PC-3 (cell line): Measurements from ENCODE around the gene QRICH1. TPM values are rescaled to one million over a fixed set of nuclear protein-coding genes. Genes with fewer than 3 reads are reported as not detected.

Source experiments
- ATAC-seq: fragments of 200-7000 bp; cut with Tn5 transposase; 2 replicates; pipeline ENCODE4 v1.9.1; 2020; ENCODE audit warnings: mild to moderate bottlenecking, moderate library complexity
- BruUV-seq: library from RNA; stranded (reverse); fragments of 400-500 nt; replicated peaks from 2 replicates; lab custom pipeline; 2021; lab: Mats Ljungman, UMichigan
- CTCF ChIA-PET: fragments of 300-600 bp; sonication (Branson Sonifier 250); formaldehyde crosslinking; loops from one replicate; lab custom pipeline; 2022; ENCODE audit warnings: antibody characterized with exemption; lab: Charles Lee
- POLR2A ChIA-PET: fragments of 300-600 bp; sonication (Branson Sonifier 250); formaldehyde crosslinking; loops from one replicate; lab custom pipeline; 2022; ENCODE audit warnings: antibody characterized with exemption; ENCODE audit not compliant: unreplicated experiment; lab: Charles Lee
- DNase-seq: peaks from one replicate; pipeline ENCODE4 v3.0.0-alpha.2; 2015
- H2AFZ ChIP-seq: fragments of 300-600 bp; sonication (generic); 2 replicates; pipeline ENCODE4 v1.6.0; 2016; ENCODE audit warnings: antibody characterized with exemption, low read length
- H3F3A ChIP-seq: fragments of 300-600 bp; sonication (generic); one replicate; pipeline ENCODE4 v1.6.0; 2017; ENCODE audit warnings: antibody characterized with exemption, low read length, control low read depth, mild to moderate bottlenecking; ENCODE audit not compliant: unreplicated experiment
- H3K27ac ChIP-seq: fragments of 300-600 bp; sonication (generic); 2 replicates; pipeline ENCODE4 v1.5.1; 2016; ENCODE audit warnings: mild to moderate bottlenecking, low read length
- H3K27me3 ChIP-seq: fragments of 300-600 bp; sonication (generic); 2 replicates; pipeline ENCODE4 v1.6.1; 2016; ENCODE audit warnings: low read length, mixed read lengths
- H3K36me3 ChIP-seq: fragments of 300-600 bp; sonication (generic); 2 replicates; pipeline ENCODE4 v1.6.1; 2016; ENCODE audit warnings: low read depth, mixed run types, low read length, mixed read lengths
- H3K4me1 ChIP-seq: fragments of 300-600 bp; sonication (generic); 2 replicates; pipeline ENCODE4 v1.5.1; 2016; ENCODE audit warnings: low read length; ENCODE audit not compliant: insufficient read depth
- H3K4me2 ChIP-seq: fragments of 300-600 bp; sonication (generic); 2 replicates; pipeline ENCODE4 v1.6.0; 2016; ENCODE audit warnings: low read length
- H3K4me3 ChIP-seq: fragments of 300-600 bp; sonication (generic); 2 replicates; pipeline ENCODE4 v1.5.1; 2016; ENCODE audit warnings: mild to moderate bottlenecking, low read length, mixed read lengths
- H3K79me2 ChIP-seq: fragments of 300-600 bp; sonication (generic); 2 replicates; pipeline ENCODE4 v1.6.1; 2017; ENCODE audit warnings: low read length, mixed read lengths
- H3K9ac ChIP-seq: fragments of 300-600 bp; sonication (generic); 2 replicates; pipeline ENCODE4 v1.6.0; 2016; ENCODE audit warnings: mild to moderate bottlenecking, low read length
- H3K9me2 ChIP-seq: fragments of 300-600 bp; sonication (generic); replicated peaks from 2 replicates; pipeline ENCODE4 v1.6.1; 2016; ENCODE audit warnings: mixed run types, low read length, mixed read lengths
- H3K9me3 ChIP-seq: fragments of 300-600 bp; sonication (generic); 2 replicates; pipeline ENCODE4 v1.6.1; 2016; ENCODE audit warnings: low read length, mixed read lengths
- H4K20me1 ChIP-seq: fragments of 300-600 bp; sonication (generic); 2 replicates; pipeline ENCODE4 v1.6.1; 2016; ENCODE audit warnings: low read length, mixed read lengths
- CTCF ChIP-seq: fragments of 300-600 bp; sonication (generic); conservative IDR thresholded peaks from 2 replicates; pipeline ENCODE4 v1.5.1; 2017; ENCODE audit warnings: antibody characterized with exemption, low read depth, mild to moderate bottlenecking, low read length
- EZH2 ChIP-seq: fragments of 300-600 bp; sonication (generic); IDR thresholded peaks from one replicate; pipeline ENCODE4 v1.6.1; 2017; ENCODE audit warnings: antibody characterized with exemption, mild to moderate bottlenecking, low read length; ENCODE audit not compliant: unreplicated experiment
- EZH2phosphoT487 ChIP-seq: fragments of 300-600 bp; sonication (generic); IDR thresholded peaks from 2 replicates; pipeline ENCODE4 v1.6.1; 2018; ENCODE audit warnings: mild to moderate bottlenecking, antibody characterized with exemption, low read length, borderline replicate concordance
- intact Hi-C: fragments of 100-400 bp; cut with micrococcal nuclease; formaldehyde crosslinking; loops from 2 replicates; pipeline ENCODE4 v1.9.0; 2023
- total RNA-seq: library from RNA; depleted of rRNA; stranded (reverse); fragments of >200 nt; gene quantifications from 2 replicates; pipeline ENCODE4 v1.2.3, GENCODE V29; 2014

QRICH1 gene
- total RNA-seq, 1 experiment from 2014 or later, result 90.2 TPM

GRCh38 chr3:48999085-48999858 is 94.6 kb downstream of the QRICH1 start:
- ChIA-PET CTCF (no interaction called here), POLR2A (interaction anchor here (0.5 kb wide), 1 partner anchor 410 kb away, joined by 3 read pairs; no protein-coding TSS in a partner anchor)
- Histone ChIP-seq H3K27ac (no peak overlapping the region), H4K20me1 (no peaks in the 10 kb centered on the region), H3K4me3 (no peak overlapping the region), H3K4me2 (no peak overlapping the region), H2AFZ (no peak overlapping the region), H3K9ac (no peak overlapping the region), H3K79me2 (peaks cover 7% of the 10 kb centered on the region; the same call in 1 of the 2 replicates), H3F3A (no peaks in the 10 kb centered on the region), H3K4me1 (no peaks in the 10 kb centered on the region), H3K36me3 (no peaks in the 10 kb centered on the region), H3K27me3 (no peaks in the 10 kb centered on the region), H3K9me3 (no peaks in the 10 kb centered on the region), H3K9me2 (no peaks in the 10 kb centered on the region)
- ATAC-seq, result no peak
- no TSS peak for BruUV-seq
- DNase-seq, result no peak
- TF ChIP-seq CTCF, result no peak
- no peak for TF ChIP-seq EZH2phosphoT487
- TF ChIP-seq EZH2, result no peak
- intact Hi-C loops, result no loop called here

GRCh38 chr3:48997714-48998637 is 95.9 kb downstream of the QRICH1 start:
- Histone ChIP-seq H2AFZ (no peak overlapping the region), H3K4me2 (no peak overlapping the region), H3K79me2 (peaks cover 18% of the 10 kb centered on the region), H3K9me3 (no peaks in the 10 kb centered on the region), H4K20me1 (no peaks in the 10 kb centered on the region), H3K27ac (no peak overlapping the region), H3F3A (no peaks in the 10 kb centered on the region), H3K27me3 (no peaks in the 10 kb centered on the region), H3K9me2 (no peaks in the 10 kb centered on the region), H3K4me1 (no peaks in the 10 kb centered on the region), H3K4me3 (no peak overlapping the region), H3K36me3 (no peaks in the 10 kb centered on the region), H3K9ac (no peak overlapping the region)
- ATAC-seq, result no peak
- no peak for TF ChIP-seq EZH2
- no peak for TF ChIP-seq CTCF
- TF ChIP-seq EZH2phosphoT487, result no peak
- ChIA-PET POLR2A (no interaction called here), CTCF (interaction anchor here (0.5 kb wide), 1 partner anchor 292 kb away, joined by 4 read pairs; no protein-coding TSS in a partner anchor)
- no TSS peak for BruUV-seq
- intact Hi-C loops, result no loop called here
- DNase-seq, result no peak
